Activated T-helper 1 cell treated with anti-CD3 and anti-CD28 coated beads, Interleukin-2, amount 50 U/mL, for 16 hours (primary cell): ENCODE data around the gene IL1RL2.

Experiments
- DNase-seq, 2 donors: peaks; one replicate each; pipeline ENCODE4 v3.0.0-alpha.2; 2020; ENCODE audit warnings: low read depth in 1 of 2, low spot score in 1 of 2

Gene IL1RL2

GRCh38 chr2:102186791-102187495 is at the start of gene IL1RL2:
IL1RL2 (plus strand) TSS chr2:102187023; CDS start chr2:102187868, 845 bp downstream.
- DNase-seq = no peak

- DNase-seq = peak in 1 of 2 donors; percentile 17
Measured at GRCh38 chr2:102137138-102137537, 49.7 kb upstream of the IL1RL2 start.

- DNase-seq = no peak
Measured at GRCh38 chr2:102138331-102138730, 48.5 kb upstream of the IL1RL2 start.

GRCh38 chr2:102139851-102140250 is 47.0 kb upstream of the IL1RL2 start:
- DNase-seq = no peak

- DNase-seq = no peak
Measured at GRCh38 chr2:102140377-102140776, 46.4 kb upstream of the IL1RL2 start.

- DNase-seq = no peak
Measured at GRCh38 chr2:102141011-102141943, 45.5 kb upstream of the IL1RL2 start.

GRCh38 chr2:102141970-102142828 is 44.6 kb upstream of the IL1RL2 start, which contains the start of gene IL1R1:
IL1R1 (plus strand) TSS chr2:102142746; CDS start chr2:102157725, 14,979 bp downstream.
- DNase-seq = no peak

GRCh38 chr2:102142829-102143449 is 43.9 kb upstream of the IL1RL2 start:
- DNase-seq = no peak

GRCh38 chr2:102143450-102143985 is 43.3 kb upstream of the IL1RL2 start:
- no peak for DNase-seq

- DNase-seq = no peak
Measured at GRCh38 chr2:102144128-102144527, 42.7 kb upstream of the IL1RL2 start.

GRCh38 chr2:102145107-102145506 is 41.7 kb upstream of the IL1RL2 start:
- DNase-seq = no peak

GRCh38 chr2:102145934-102146333 is 40.9 kb upstream of the IL1RL2 start:
- no peak for DNase-seq

- DNase-seq = peak in 1 of 2 donors; percentile 34
Measured at GRCh38 chr2:102147935-102148334, 38.9 kb upstream of the IL1RL2 start.

- no peak for DNase-seq
Measured at GRCh38 chr2:102149243-102149642, 37.6 kb upstream of the IL1RL2 start.

- DNase-seq = no peak
Measured at GRCh38 chr2:102149644-102150455, 37.0 kb upstream of the IL1RL2 start.

GRCh38 chr2:102154364-102154763 is 32.5 kb upstream of the IL1RL2 start:
- no peak for DNase-seq

GRCh38 chr2:102154946-102155702 is 31.7 kb upstream of the IL1RL2 start:
- no peak for DNase-seq

- DNase-seq = no peak
Measured at GRCh38 chr2:102155703-102156515, 30.9 kb upstream of the IL1RL2 start.
